Body of pancreas (tissue), 4 donors: ENCODE measurements around the gene ANO4.

Experiments used
- POLR2A ChIP-seq, 3 donors: fragments of 450-650 bp; IDR thresholded peaks; one replicate each; pipeline ENCODE4 v1.6.1; 2016; ENCODE audit warnings: antibody characterized with exemption in 3 of 3, mild to moderate bottlenecking in 2 of 3
- TF ChIP-seq, protein P1 (sequence below), 7 experiments: fragments of 450-650 bp in 4 of 7; fragments of 200-600 bp in 3 of 7; sonication (generic) in 3 of 7; IDR thresholded peaks; one replicate each; pipeline ENCODE4 v1.5.1; 2016 to 2019; ENCODE audit warnings: antibody characterized with exemption in 7 of 7

DNA sequence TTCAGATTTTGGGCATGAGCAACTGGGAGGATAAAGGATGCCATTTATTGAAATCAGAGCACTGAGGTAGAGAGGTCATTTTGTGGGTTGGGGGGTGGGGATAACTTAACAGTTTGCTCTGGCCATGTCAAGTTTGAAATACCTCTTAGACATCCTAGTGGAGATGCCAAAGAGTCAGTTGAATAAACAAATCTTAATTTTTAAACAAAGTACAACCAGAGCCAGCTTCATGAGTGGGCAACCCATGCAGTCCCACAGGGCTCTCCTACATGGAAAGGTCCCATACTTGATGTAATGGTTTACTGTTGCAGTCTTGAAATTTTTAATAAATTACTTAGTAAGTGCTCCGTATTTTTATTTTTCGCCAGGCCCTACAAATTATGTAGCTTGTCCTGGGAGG lies 81.2 kb downstream of the ANO4 start:
- TF ChIP-seq, protein P1, sequence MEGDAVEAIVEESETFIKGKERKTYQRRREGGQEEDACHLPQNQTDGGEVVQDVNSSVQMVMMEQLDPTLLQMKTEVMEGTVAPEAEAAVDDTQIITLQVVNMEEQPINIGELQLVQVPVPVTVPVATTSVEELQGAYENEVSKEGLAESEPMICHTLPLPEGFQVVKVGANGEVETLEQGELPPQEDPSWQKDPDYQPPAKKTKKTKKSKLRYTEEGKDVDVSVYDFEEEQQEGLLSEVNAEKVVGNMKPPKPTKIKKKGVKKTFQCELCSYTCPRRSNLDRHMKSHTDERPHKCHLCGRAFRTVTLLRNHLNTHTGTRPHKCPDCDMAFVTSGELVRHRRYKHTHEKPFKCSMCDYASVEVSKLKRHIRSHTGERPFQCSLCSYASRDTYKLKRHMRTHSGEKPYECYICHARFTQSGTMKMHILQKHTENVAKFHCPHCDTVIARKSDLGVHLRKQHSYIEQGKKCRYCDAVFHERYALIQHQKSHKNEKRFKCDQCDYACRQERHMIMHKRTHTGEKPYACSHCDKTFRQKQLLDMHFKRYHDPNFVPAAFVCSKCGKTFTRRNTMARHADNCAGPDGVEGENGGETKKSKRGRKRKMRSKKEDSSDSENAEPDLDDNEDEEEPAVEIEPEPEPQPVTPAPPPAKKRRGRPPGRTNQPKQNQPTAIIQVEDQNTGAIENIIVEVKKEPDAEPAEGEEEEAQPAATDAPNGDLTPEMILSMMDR (IDR thresholded peaks at IDR 0.05), result no peak
- TF ChIP-seq POLR2A (IDR thresholded peaks at IDR 0.05), result no peak
